ENCODE measurements around the gene PDZK1IP1.
"Not testable (repeated sequence)": the region's sequence is repeated elsewhere in the genome, so short reads cannot be mapped to it uniquely, and the experiment has no call there.

The PDZK1IP1 gene

DNA sequence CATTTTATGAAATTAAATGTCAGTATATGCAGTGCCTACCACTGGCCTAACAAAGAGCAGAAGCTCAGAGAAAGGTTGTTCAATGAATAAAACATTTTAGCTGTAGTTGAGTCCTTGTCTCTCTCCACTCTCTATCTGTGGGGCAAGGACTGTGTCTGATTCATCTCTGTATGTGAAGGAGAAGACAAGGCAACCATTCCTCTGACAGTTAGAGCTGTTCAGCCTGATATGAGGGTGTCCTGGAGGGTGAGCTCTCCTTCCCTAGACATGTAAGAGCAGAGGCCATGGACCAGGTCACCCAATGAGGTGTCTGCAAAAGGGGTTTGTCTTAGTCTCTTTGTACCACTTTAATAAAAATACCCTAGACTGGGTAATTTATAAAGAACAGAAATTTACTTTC lies 4.5 kb upstream of the PDZK1IP1 start:
- H3K4me3 ChIP-seq (ENCODE audit: low read length), result no peak overlapping the region

GRCh38 chr1:47193496-47193895 lies 3.7 kb upstream of the PDZK1IP1 start:
- not testable (repeated sequence) for H3K4me3 ChIP-seq (ENCODE audit: low read length)

More for the DNA sequence above, 4.5 kb upstream of the PDZK1IP1 start:
- TF ChIP-seq ZNF274 (IDR thresholded peaks at IDR 0.05; ENCODE audit: low read depth, low read length), result no peak

- TF ChIP-seq ZNF274 (IDR thresholded peaks at IDR 0.05; ENCODE audit: low read depth, low read length), result no peak
- no peak overlapping the region for H3K4me3 ChIP-seq (ENCODE audit: low read length)
Observed at GRCh38 chr1:47192458-47193384, 2.9 kb upstream of the PDZK1IP1 start.

GRCh38 chr1:47191940-47192457 lies 2.2 kb upstream of the PDZK1IP1 start:
- no peak overlapping the region for H3K4me3 ChIP-seq (ENCODE audit: low read length)
- no peak for TF ChIP-seq ZNF274 (IDR thresholded peaks at IDR 0.05; ENCODE audit: low read depth, low read length)

- no peak for TF ChIP-seq ZNF274 (IDR thresholded peaks at IDR 0.05; ENCODE audit: low read depth, low read length)
- no peak overlapping the region for H3K4me3 ChIP-seq (ENCODE audit: low read length)
Observed at GRCh38 chr1:47190857-47191256, 1.0 kb upstream of the PDZK1IP1 start.

DNA sequence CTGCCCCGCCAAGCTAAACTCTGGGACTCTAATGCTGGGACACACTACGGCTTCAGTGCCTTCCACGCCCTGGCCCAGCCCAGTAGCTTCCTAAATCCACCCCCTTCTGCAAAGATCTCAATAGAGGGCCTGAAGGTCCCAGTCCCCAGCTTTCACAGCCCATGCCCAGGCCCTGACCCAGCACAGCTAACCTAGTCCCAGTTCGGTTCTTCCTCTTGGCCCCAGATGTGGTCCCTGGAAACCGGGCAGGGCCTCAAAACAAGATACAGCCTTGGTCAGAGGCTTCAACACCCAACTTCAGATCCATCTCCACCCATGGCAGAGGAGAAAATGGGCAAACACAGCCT lies 646 bp upstream of the PDZK1IP1 start:
- H3K4me3 ChIP-seq (ENCODE audit: low read length), result no peak overlapping the region
- no peak for TF ChIP-seq ZNF274 (IDR thresholded peaks at IDR 0.05; ENCODE audit: low read depth, low read length)

GRCh38 chr1:47188791-47189785 lies 748 bp downstream of the PDZK1IP1 start:
- no peak for TF ChIP-seq ZNF274 (IDR thresholded peaks at IDR 0.05; ENCODE audit: low read depth, low read length)

GRCh38 chr1:47187926-47188250 lies 1.9 kb downstream of the PDZK1IP1 start:
- no peak overlapping the region for H3K4me3 ChIP-seq (ENCODE audit: low read length)
- TF ChIP-seq ZNF274 (IDR thresholded peaks at IDR 0.05; ENCODE audit: low read depth, low read length), result no peak

More at GRCh38 chr1:47188791-47189785, 748 bp downstream of the PDZK1IP1 start:
- H3K4me3 ChIP-seq (ENCODE audit: low read length), result no peak overlapping the region

GRCh38 chr1:47187231-47187925 lies 2.5 kb downstream of the PDZK1IP1 start:
- no peak for TF ChIP-seq ZNF274 (IDR thresholded peaks at IDR 0.05; ENCODE audit: low read depth, low read length)
- H3K4me3 ChIP-seq (ENCODE audit: low read length), result no peak overlapping the region

DNA sequence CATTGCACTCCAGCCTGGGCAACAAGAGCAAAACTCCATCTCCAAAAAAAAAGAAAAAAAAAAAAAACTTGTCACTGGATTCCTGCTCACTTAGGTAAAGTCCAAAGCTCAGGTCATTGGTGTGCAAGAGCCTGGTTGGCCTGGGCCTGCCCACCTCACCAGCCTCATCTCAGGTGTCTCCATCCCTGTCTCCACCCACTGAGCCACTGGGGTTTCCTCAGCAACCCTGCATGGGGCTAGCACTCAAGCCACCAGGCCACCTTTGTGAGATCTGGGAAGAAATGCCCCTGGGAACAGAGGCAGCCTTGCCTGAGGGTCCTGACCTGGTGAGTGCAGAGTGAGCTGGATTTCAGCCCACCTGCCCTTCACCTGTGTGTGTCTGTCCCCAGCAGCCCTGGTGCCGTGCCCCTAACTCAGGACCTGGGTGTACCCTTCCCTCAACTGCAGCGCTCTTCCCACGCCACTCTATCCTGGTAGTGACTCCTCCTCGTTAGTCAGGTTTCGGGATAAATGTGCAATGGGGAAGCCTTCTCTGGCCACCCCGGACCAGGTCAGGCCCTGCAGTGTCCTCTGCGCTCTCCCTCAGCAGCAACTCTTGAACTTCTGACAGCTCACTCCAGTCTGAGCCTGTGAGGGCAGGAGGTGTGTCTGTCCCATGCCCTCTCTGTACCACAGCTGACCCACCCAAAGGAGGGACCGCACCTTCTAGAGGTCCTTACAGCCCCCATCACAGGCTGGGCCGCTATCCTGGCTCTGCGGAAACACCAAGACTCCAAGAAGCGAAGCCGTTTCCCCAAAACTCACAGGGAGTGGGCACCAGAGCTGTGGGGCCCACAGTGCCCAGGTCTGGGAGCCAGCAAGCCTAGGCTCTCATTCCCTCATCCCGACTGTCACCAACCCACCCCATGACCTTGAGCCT lies 3.3 kb downstream of the PDZK1IP1 start:
- TF ChIP-seq ZNF274 (IDR thresholded peaks at IDR 0.05; ENCODE audit: low read depth, low read length), result no peak
- no peak overlapping the region for H3K4me3 ChIP-seq (ENCODE audit: low read length)

DNA sequence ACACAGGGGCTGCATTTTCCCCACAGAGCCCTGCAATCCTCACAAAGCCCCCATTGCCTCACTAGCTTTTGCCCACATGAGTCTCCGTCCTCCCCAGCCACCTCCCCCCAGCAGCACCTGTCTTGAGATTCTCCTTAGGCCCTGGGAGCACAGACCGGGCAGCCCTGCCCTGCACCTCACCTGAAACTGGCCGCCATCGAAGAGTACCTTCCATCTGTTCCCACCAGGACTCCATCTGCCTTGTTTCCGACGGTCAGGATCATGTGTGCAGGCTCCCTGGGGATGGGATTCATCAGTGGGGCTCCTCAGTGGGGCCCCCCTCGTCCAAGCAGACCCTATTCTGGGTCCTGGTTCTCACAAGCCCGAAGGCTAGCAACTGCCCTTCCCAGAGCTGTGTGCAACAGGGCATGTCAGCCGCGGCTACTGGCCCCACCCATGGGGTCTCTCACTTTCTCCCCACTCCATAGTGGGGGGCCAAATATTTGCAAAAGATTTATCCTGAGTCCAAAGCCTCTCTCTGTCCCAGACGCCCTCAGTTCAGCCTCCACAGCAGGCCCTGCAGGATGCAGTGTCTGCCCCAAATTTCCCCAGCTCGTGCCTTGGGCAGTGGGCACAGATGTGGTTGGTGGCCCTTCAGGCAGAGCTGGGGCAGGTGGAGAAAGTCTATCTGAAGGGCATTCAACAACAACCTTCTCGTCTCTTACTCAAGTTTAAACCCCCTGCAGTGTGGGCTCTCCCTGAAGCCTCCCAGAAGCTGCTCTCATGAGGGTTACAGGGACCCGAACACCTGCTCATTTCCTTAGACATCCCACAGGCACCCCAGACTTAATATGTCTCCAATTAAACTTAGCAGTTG lies 4.8 kb downstream of the PDZK1IP1 start:
- no peak for TF ChIP-seq ZNF274 (IDR thresholded peaks at IDR 0.05; ENCODE audit: low read depth, low read length)
- H3K4me3 ChIP-seq (ENCODE audit: low read length), result no peak overlapping the region

Measured in GM08714 (cell line).